GM21390 (cell line): ENCODE measurements around the gene SLX4IP.

Experiments
- ATAC-seq: cut with Tn5 transposase; IDR thresholded peaks from one replicate; pipeline ENCODE4 v1.9.1; 2021; ENCODE audit not compliant: unreplicated experiment

Gene SLX4IP

GRCh38 chr20:10547276-10548114 is 112.4 kb downstream of the SLX4IP start:
- ATAC-seq, result no peak

GRCh38 chr20:10549511-10549910 is 114.4 kb downstream of the SLX4IP start:
- no peak for ATAC-seq

GRCh38 chr20:10550204-10551118 is 115.4 kb downstream of the SLX4IP start:
- ATAC-seq, result no peak

- peak; percentile 76 for ATAC-seq
These were observed 116.9 kb downstream of the SLX4IP start for GRCh38 chr20:10551732-10552724.

GRCh38 chr20:10553326-10553984 is 118.3 kb downstream of the SLX4IP start:
- ATAC-seq, result peak; percentile 44

GRCh38 chr20:10554285-10554684 is 119.2 kb downstream of the SLX4IP start:
- no peak for ATAC-seq

GRCh38 chr20:10555393-10555792 is 120.3 kb downstream of the SLX4IP start:
- ATAC-seq, result no peak

GRCh38 chr20:10555865-10556308 is 120.8 kb downstream of the SLX4IP start:
- no peak for ATAC-seq

- no peak for ATAC-seq
These were observed 121.5 kb downstream of the SLX4IP start for GRCh38 chr20:10556519-10557083.

- no peak for ATAC-seq
These were observed 122.6 kb downstream of the SLX4IP start for GRCh38 chr20:10557685-10558084.

GRCh38 chr20:10558635-10559187 is 123.6 kb downstream of the SLX4IP start:
- ATAC-seq, result peak; percentile 78

- no peak for ATAC-seq
These were observed 124.2 kb downstream of the SLX4IP start for GRCh38 chr20:10559266-10559665.

- ATAC-seq, result no peak
These were observed 125.6 kb downstream of the SLX4IP start for GRCh38 chr20:10560686-10561085.

- ATAC-seq, result no peak
These were observed 126.2 kb downstream of the SLX4IP start for GRCh38 chr20:10561302-10561701.

- no peak for ATAC-seq
These were observed 127.8 kb downstream of the SLX4IP start for GRCh38 chr20:10562899-10563298.

GRCh38 chr20:10563935-10564492 is 128.9 kb downstream of the SLX4IP start:
- no peak for ATAC-seq

- ATAC-seq, result no peak
These were observed 130.3 kb downstream of the SLX4IP start for GRCh38 chr20:10565191-10565921.
